NCI-H446 treated with DMSO at 0.1 percent for 48 hours (cell line): ENCODE data around the gene DNASE1L2.

Experiments used
- DNase-seq: peaks from one replicate; lab custom pipeline; 2025; lab: John Stamatoyannopoulos, UW

Gene DNASE1L2

GRCh38 chr16:2226245-2226793, 9.9 kb upstream of the DNASE1L2 start:
- no peak for DNase-seq

GRCh38 chr16:2226918-2227317, 9.3 kb upstream of the DNASE1L2 start:
- no peak for DNase-seq

GRCh38 chr16:2228161-2228824, 8.0 kb upstream of the DNASE1L2 start:
- DNase-seq = no peak

GRCh38 chr16:2229091-2229490, 7.2 kb upstream of the DNASE1L2 start:
- no peak for DNase-seq

GRCh38 chr16:2229632-2230250, 6.5 kb upstream of the DNASE1L2 start:
- DNase-seq = no peak

GRCh38 chr16:2230376-2230775, 5.9 kb upstream of the DNASE1L2 start:
- no peak for DNase-seq

- no peak for DNase-seq
Measured at GRCh38 chr16:2231016-2231931, 5.0 kb upstream of the DNASE1L2 start.

GRCh38 chr16:2232094-2232990, 3.9 kb upstream of the DNASE1L2 start:
- no peak for DNase-seq

- DNase-seq = no peak
Measured at GRCh38 chr16:2233046-2233775, 3.0 kb upstream of the DNASE1L2 start.

- DNase-seq = no peak
Measured at GRCh38 chr16:2233872-2234812, 2.1 kb upstream of the DNASE1L2 start.

- DNase-seq = no peak
Measured at GRCh38 chr16:2234813-2235170, 1.5 kb upstream of the DNASE1L2 start.

- no peak for DNase-seq
Measured at GRCh38 chr16:2235234-2235651, 1.0 kb upstream of the DNASE1L2 start.

- DNase-seq = no peak
Measured at GRCh38 chr16:2235695-2236336, 428 bp upstream of the DNASE1L2 start.

- no peak for DNase-seq
Measured at GRCh38 chr16:2237102-2237482, 848 bp downstream of the DNASE1L2 start.

GRCh38 chr16:2237493-2238149, 1.4 kb downstream of the DNASE1L2 start:
- no peak for DNase-seq

GRCh38 chr16:2238150-2238837, 2.0 kb downstream of the DNASE1L2 start:
- DNase-seq = no peak

GRCh38 chr16:2238838-2239675, 2.8 kb downstream of the DNASE1L2 start:
- no peak for DNase-seq
